HG03025 (cell line): ENCODE data around the gene RBM10.

ENCODE experiments used
- ATAC-seq: cut with Tn5 transposase; IDR thresholded peaks from one replicate; pipeline ENCODE4 v1.9.1; 2021; ENCODE audit warnings: mild to moderate bottlenecking, moderate library complexity; ENCODE audit not compliant: unreplicated experiment, low FRiP score

Gene RBM10

GRCh38 chrX:47194194-47194787, 49.3 kb downstream of the RBM10 start:
- no peak for ATAC-seq

- no peak for ATAC-seq
These were observed 51.1 kb downstream of the RBM10 start for GRCh38 chrX:47196098-47196497.

- ATAC-seq, result no peak
These were observed 52.5 kb downstream of the RBM10 start for GRCh38 chrX:47197526-47197925.

- ATAC-seq, result no peak
These were observed 53.1 kb downstream of the RBM10 start for GRCh38 chrX:47198026-47198686.

- ATAC-seq, result no peak
These were observed 53.7 kb downstream of the RBM10 start for GRCh38 chrX:47198687-47199080.

- no peak for ATAC-seq
These were observed 54.3 kb downstream of the RBM10 start for GRCh38 chrX:47199286-47199685.

GRCh38 chrX:47200385-47201150, 55.5 kb downstream of the RBM10 start:
- ATAC-seq, result no peak

- no peak for ATAC-seq
These were observed 56.4 kb downstream of the RBM10 start for GRCh38 chrX:47201345-47201944.

GRCh38 chrX:47202316-47202715, 57.3 kb downstream of the RBM10 start:
- no peak for ATAC-seq

GRCh38 chrX:47202877-47203276, 57.9 kb downstream of the RBM10 start:
- ATAC-seq, result no peak

GRCh38 chrX:47204970-47205369, 59.9 kb downstream of the RBM10 start:
- no peak for ATAC-seq

- ATAC-seq, result no peak
These were observed 61.3 kb downstream of the RBM10 start for GRCh38 chrX:47206316-47206715.

- ATAC-seq, result no peak
These were observed 63.1 kb downstream of the RBM10 start for GRCh38 chrX:47208108-47208507.

GRCh38 chrX:47209508-47210238, 64.7 kb downstream of the RBM10 start:
- ATAC-seq, result no peak

GRCh38 chrX:47210661-47211425, 65.8 kb downstream of the RBM10 start:
- ATAC-seq, result no peak

GRCh38 chrX:47212381-47213293, 67.6 kb downstream of the RBM10 start:
- ATAC-seq, result no peak

GRCh38 chrX:47214435-47215077, 69.5 kb downstream of the RBM10 start:
- no peak for ATAC-seq

- ATAC-seq, result no peak
These were observed 70.4 kb downstream of the RBM10 start for GRCh38 chrX:47215291-47215900.
